Immature natural killer cell (primary cell): ENCODE data around the gene FOXN4. TPM values are rescaled to one million over a fixed set of nuclear protein-coding genes. Genes with fewer than 3 reads are reported as not detected.
"Not testable (repeated sequence)": the region's sequence is repeated elsewhere in the genome, so short reads cannot be mapped to it uniquely, and the experiment has no call there.

Source experiments
- DNase-seq, 3 donors: peaks; one replicate each; pipeline ENCODE4 v3.0.0; 2022; ENCODE audit warnings: mixed read lengths in 1 of 3
- H3K27ac Mint-ChIP-seq, 6 donors: one replicate each; pipeline ENCODE4 v1.8.0; 2020; ENCODE audit warnings: mixed read lengths in 6 of 6, mild to moderate bottlenecking in 5 of 6, inconsistent platforms in 4 of 6, moderate library complexity in 3 of 6
- H3K27me3 Mint-ChIP-seq, 3 donors: one replicate each; pipeline ENCODE4 v1.8.0; 2020 to 2021; ENCODE audit warnings: low read depth in 3 of 3, mild to moderate bottlenecking in 3 of 3, mixed read lengths in 3 of 3, moderate library complexity in 3 of 3, inconsistent platforms in 1 of 3
- H3K36me3 Mint-ChIP-seq, 3 donors: one replicate each; pipeline ENCODE4 v1.8.0; 2020; ENCODE audit warnings: mixed read lengths in 3 of 3, inconsistent platforms in 2 of 3, mild to moderate bottlenecking in 2 of 3
- H3K4me1 Mint-ChIP-seq, 2 donors: one replicate each; pipeline ENCODE4 v1.8.0; 2020; ENCODE audit warnings: inconsistent platforms in 2 of 2, mild to moderate bottlenecking in 2 of 2, mixed read lengths in 2 of 2, moderate library complexity in 1 of 2
- H3K4me3 Mint-ChIP-seq, 5 donors: one replicate each; pipeline ENCODE4 v1.8.0; 2020; ENCODE audit warnings: mild to moderate bottlenecking in 5 of 5, mixed read lengths in 5 of 5, inconsistent platforms in 3 of 5, moderate library complexity in 3 of 5
- H3K9me3 Mint-ChIP-seq, 6 donors: one replicate each; pipeline ENCODE4 v1.8.0; 2020; ENCODE audit warnings: mild to moderate bottlenecking in 6 of 6, mixed read lengths in 6 of 6, inconsistent platforms in 4 of 6, moderate library complexity in 3 of 6
- polyA plus RNA-seq, 3 donors: library from polyadenylated mRNA; unstranded; fragments of 300-500 nt; fragmentation: Illumina TruSeq; gene quantifications; one replicate each; pipeline ENCODE4 v1.2.3, GENCODE V29; 2021

Gene FOXN4
- polyA plus RNA-seq, 3 donors from 2014 or later = not detected

GRCh38 chr12:109330282-109331230, 21.5 kb upstream of the FOXN4 start:
- Mint-ChIP-seq H3K4me3 (no peak overlapping the region), H3K27ac (no peak overlapping the region), H3K4me1 (no peaks in the 10 kb centered on the region), H3K27me3 (peaks cover 0 to 6% (median 2%) of the 10 kb centered on the region in 3 donors), H3K36me3 (no peaks in the 10 kb centered on the region), H3K9me3 (no peaks in the 10 kb centered on the region)
- no peak for DNase-seq

DNA sequence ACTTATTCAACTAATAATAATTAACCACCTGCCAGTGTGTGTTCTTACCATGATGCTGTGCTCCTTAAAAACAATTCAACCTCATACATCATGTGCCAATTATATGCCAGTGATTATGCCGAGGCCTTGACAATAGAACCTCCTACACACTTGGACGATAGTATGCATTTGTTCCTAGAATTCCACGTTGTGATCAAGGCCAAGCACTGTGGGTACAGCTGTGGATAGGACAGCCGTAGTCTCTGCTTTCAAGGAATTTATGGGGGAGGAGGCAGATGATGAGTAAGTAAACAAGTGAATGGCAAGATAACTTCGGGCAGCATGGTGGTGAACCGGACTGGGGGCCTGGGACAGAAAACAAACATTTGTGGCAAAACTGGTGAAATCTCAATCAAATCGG, 20.6 kb upstream of the FOXN4 start:
- DNase-seq = no peak
- Mint-ChIP-seq H3K4me3 (no peak overlapping the region), H3K27me3 (peaks cover 0 to 6% (median 2%) of the 10 kb centered on the region in 3 donors), H3K9me3 (no peaks in the 10 kb centered on the region), H3K27ac (no peak overlapping the region), H3K4me1 (no peaks in the 10 kb centered on the region), H3K36me3 (no peaks in the 10 kb centered on the region)

- no peak for DNase-seq
- Mint-ChIP-seq H3K27me3 (peaks cover 0 to 6% (median 2%) of the 10 kb centered on the region in 3 donors), H3K27ac (no peak overlapping the region), H3K4me3 (no peak overlapping the region), H3K36me3 (no peaks in the 10 kb centered on the region), H3K9me3 (no peaks in the 10 kb centered on the region), H3K4me1 (no peaks in the 10 kb centered on the region)
Observed at GRCh38 chr12:109329003-109329402, 19.9 kb upstream of the FOXN4 start.

DNA sequence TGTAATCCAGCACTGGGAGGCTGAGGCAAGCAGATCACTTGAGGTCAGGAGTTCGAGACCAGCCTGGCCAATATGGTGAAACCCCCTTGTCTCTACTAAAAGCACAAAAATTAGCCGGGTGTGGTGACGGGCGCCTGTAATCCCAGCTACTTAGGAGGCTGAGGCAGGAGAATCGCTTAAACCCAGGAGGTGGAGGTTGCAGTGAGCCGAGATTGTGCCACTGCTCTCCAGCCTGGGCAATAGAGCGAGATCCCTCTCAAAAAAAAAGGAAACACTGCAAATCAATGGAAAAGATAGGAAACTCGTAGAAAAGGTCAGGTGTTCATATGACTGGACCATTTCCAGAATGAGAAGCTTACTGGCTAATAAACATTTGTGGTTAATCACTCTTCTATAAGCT, 12.2 kb upstream of the FOXN4 start:
- not testable (repeated sequence) for H3K27me3 Mint-ChIP-seq, H3K4me1 Mint-ChIP-seq, DNase-seq, H3K4me3 Mint-ChIP-seq, H3K9me3 Mint-ChIP-seq, H3K36me3 Mint-ChIP-seq, H3K27ac Mint-ChIP-seq

DNA sequence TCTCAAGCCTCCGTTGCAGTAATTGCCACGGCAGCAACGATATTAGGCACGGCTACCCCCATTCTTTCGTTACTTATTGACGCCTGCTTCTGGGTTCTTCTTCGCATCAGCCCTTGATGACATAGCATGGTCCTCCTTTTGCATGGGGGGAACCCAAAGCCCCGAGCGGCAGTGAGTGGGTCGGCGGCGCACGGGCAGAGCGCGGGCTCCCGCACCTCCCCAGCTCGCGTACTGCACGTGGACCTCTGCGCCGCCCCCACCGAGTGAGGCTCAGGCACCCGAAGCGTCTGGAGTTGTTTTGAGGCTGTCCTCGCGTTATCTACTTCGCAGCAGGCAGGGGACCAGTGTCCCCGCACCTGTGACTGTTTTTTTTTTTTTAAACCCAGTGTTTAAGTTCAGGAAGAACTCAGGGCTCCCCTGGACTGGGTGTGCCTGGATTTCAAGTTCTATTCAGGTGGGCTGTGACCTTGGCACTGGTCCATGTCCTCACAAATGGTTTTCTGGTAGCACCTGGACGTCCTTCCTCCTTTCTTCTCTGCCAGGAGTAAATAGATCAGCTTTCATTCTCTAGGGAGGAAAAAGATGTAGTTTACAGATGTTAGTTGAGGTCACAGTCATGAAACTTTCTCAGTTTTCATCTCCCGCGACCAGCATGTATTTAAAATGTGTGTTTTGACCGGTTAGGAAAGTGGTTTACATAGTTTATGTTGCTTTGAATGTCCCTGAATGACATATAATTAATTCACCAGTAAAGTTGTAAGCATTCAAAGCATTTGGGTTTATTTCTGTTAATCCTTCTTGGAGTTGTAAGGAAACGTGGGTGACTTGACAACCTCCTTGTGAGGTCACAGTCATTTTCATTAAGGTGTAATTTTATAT, 1.4 kb upstream of the FOXN4 start:
- Mint-ChIP-seq H3K36me3 (peaks cover 0 to 2% (median 0%) of the 10 kb centered on the region in 3 donors), H3K4me1 (peaks cover 7 to 13% of the 10 kb centered on the region in 2 donors), H3K9me3 (peaks cover 0 to 5% (median 0%) of the 10 kb centered on the region in 6 donors), H3K27me3 (peaks cover 13 to 33% (median 18%) of the 10 kb centered on the region in 3 donors), H3K4me3 (peak overlapping the region; percentile 48 to 80 (median 76)), H3K27ac (no peak overlapping the region)
- DNase-seq = no peak

DNA sequence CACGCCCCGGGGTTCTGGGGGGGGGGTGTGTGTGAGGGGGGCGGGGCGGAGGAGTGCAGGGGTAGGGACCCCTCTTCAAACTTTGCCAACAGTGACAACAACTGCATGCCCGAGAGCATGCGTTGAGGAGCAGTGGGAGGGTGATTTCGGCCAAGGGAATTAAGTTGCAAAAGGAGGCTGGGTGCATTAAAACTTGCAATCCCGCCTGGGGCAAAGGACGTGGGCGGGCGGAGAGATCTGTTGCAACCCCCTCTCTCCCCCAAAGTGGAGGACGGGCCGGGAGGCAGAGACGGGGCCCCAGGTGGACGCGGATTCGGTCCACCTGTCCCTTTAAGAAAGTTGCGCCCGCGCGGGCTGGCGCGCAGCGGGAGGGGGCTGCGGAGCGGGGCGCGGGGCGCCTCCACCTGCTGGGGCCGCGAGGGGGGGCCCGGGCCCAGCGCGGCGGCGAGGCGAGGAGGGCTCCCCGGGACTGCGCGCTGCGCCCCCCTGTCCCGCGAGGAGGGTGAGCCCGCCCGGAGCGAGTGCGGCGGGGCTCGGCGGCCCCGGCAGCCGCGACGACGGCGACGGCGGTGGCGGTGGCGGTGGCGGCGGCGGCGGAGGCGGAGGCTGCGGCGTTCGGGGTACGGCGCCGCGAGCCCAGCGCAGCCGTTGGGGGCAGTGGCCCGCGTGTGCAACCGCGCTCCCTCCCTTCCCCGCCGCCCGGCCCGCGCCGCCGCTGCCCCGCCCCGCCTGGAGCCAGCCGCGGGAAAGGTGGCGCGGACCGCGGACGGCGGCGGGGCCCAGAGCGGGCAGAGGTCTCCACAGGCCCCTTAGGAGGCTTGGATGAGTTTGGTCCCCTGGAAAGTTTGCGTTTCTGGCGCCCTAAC, 530 bp upstream of the FOXN4 start:
- H3K9me3 Mint-ChIP-seq = peaks cover 0 to 5% (median 0%) of the 10 kb centered on the region in 6 donors

GRCh38 chr12:109307051-109307450, 2.0 kb downstream of the FOXN4 start:
- H3K27me3 Mint-ChIP-seq = peaks cover 13 to 29% (median 19%) of the 10 kb centered on the region in 3 donors
- peaks cover 0 to 5% (median 0%) of the 10 kb centered on the region in 6 donors for H3K9me3 Mint-ChIP-seq
- DNase-seq = no peak
- H3K36me3 Mint-ChIP-seq = no peaks in the 10 kb centered on the region
- H3K4me3 Mint-ChIP-seq = no peak overlapping the region
- peaks cover 7 to 13% of the 10 kb centered on the region in 2 donors for H3K4me1 Mint-ChIP-seq
- no peak overlapping the region for H3K27ac Mint-ChIP-seq

More for the DNA sequence above, 530 bp upstream of the FOXN4 start:
- H3K27me3 Mint-ChIP-seq = peaks cover 13 to 32% (median 18%) of the 10 kb centered on the region in 3 donors
- no peak for DNase-seq
- peaks cover 0 to 2% (median 0%) of the 10 kb centered on the region in 3 donors for H3K36me3 Mint-ChIP-seq
- H3K4me3 Mint-ChIP-seq = peak overlapping the region; percentile 48 to 84 (median 82)
- H3K27ac Mint-ChIP-seq = no peak overlapping the region
- H3K4me1 Mint-ChIP-seq = peaks cover 7 to 13% of the 10 kb centered on the region in 2 donors

- Mint-ChIP-seq H3K4me3 (no peak overlapping the region), H3K27ac (no peak overlapping the region), H3K9me3 (peaks cover 0 to 3% (median 0%) of the 10 kb centered on the region in 6 donors), H3K36me3 (no peaks in the 10 kb centered on the region), H3K27me3 (peaks cover 13 to 25% (median 15%) of the 10 kb centered on the region in 3 donors), H3K4me1 (peaks cover 3 to 9% of the 10 kb centered on the region in 2 donors)
- DNase-seq = no peak
Observed at GRCh38 chr12:109305547-109305946, 3.5 kb downstream of the FOXN4 start.

DNA sequence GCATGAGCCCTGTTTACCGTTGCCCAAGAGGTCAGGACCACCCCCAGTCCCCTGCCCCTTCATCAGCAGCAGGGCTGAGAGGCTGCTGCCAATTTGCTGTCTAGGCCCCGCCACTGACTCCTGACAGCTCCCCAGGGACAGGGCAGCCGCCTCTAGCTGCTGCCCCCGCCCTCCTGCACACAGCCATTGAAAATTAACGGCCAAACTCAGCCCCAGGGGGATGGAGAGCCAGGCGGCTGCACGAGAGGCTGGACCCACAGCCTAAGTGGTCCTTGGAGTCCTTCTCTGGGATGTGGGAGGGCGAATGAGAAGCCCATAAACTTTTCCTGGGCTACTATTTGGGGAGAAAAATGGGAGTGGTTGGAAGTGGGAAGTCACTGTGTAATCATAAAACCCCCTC, 4.6 kb downstream of the FOXN4 start:
- Mint-ChIP-seq H3K27ac (no peak overlapping the region), H3K9me3 (peaks cover 0 to 3% (median 0%) of the 10 kb centered on the region in 6 donors), H3K36me3 (no peaks in the 10 kb centered on the region), H3K4me1 (peaks cover 0 to 4% of the 10 kb centered on the region in 2 donors), H3K4me3 (no peak overlapping the region), H3K27me3 (peaks cover 11 to 22% (median 15%) of the 10 kb centered on the region in 3 donors)
- no peak for DNase-seq

DNA sequence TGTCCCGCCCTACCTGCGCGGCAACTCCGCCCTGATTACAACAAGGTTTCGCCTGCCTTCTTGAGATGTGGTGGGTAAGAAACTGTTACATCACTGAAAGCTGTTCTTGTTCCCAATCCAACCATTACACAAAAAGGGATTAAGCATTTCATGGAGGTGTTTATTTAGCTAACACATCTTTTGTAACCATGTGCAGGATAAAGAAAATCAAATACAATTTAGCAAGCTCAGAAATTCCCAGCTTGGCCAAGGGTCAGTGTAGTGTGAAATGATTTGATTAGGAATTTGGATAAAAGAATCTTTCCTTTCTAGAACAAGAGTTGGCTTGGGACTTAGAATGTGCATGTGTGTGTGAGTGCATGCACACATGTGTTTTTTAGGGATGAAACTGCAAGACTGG, 6.3 kb downstream of the FOXN4 start:
- no peak overlapping the region for H3K4me3 Mint-ChIP-seq
- no peak for DNase-seq
- peaks cover 7 to 16% (median 10%) of the 10 kb centered on the region in 3 donors for H3K27me3 Mint-ChIP-seq
- no peaks in the 10 kb centered on the region for H3K9me3 Mint-ChIP-seq
- H3K36me3 Mint-ChIP-seq = no peaks in the 10 kb centered on the region
- no peak overlapping the region for H3K27ac Mint-ChIP-seq
- no peaks in the 10 kb centered on the region for H3K4me1 Mint-ChIP-seq

GRCh38 chr12:109302358-109302757, 6.7 kb downstream of the FOXN4 start:
- no peak for DNase-seq
- Mint-ChIP-seq H3K27ac (no peak overlapping the region), H3K36me3 (no peaks in the 10 kb centered on the region), H3K27me3 (peaks cover 3 to 16% (median 6%) of the 10 kb centered on the region in 3 donors), H3K4me1 (no peaks in the 10 kb centered on the region), H3K4me3 (no peak overlapping the region), H3K9me3 (no peaks in the 10 kb centered on the region)

GRCh38 chr12:109301643-109302168, 7.4 kb downstream of the FOXN4 start:
- DNase-seq = no peak
- H3K27me3 Mint-ChIP-seq = peaks cover 2 to 15% (median 6%) of the 10 kb centered on the region in 3 donors
- H3K9me3 Mint-ChIP-seq = no peaks in the 10 kb centered on the region
- no peak overlapping the region for H3K4me3 Mint-ChIP-seq
- no peak overlapping the region for H3K27ac Mint-ChIP-seq
- no peaks in the 10 kb centered on the region for H3K4me1 Mint-ChIP-seq
- no peaks in the 10 kb centered on the region for H3K36me3 Mint-ChIP-seq

DNA sequence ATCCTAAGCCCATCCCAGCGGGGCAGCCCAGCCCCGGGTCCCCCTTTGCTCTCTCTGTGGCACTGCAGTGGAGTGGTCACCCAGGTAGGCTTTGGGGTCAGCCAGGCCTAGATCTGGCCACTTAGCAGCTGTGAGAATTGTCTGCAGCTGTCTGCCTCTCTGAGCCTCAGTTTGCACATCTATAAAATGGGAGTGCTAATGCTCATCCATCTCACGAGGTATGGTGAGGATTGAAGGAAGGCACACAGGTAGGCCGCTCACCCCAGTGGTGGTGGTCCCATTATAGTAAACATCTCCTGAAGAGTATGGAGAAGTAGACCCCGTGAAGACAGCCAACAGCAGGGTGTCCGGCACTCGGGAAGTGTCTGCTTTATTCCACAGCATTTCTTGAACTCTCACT, 9.2 kb downstream of the FOXN4 start:
- no peak for DNase-seq
- H3K36me3 Mint-ChIP-seq = no peaks in the 10 kb centered on the region
- no peak overlapping the region for H3K4me3 Mint-ChIP-seq
- H3K4me1 Mint-ChIP-seq = no peaks in the 10 kb centered on the region
- H3K27ac Mint-ChIP-seq = no peak overlapping the region
- no peaks in the 10 kb centered on the region for H3K9me3 Mint-ChIP-seq
- H3K27me3 Mint-ChIP-seq = peaks cover 2 to 8% (median 6%) of the 10 kb centered on the region in 3 donors
